A549 (cell line): Measurements from ENCODE around the gene WHRN. TPM values are rescaled to one million over a fixed set of nuclear protein-coding genes. Genes with fewer than 3 reads are reported as not detected.
A peak's percentile ranks its signal among the peaks of the same experiment; 100 is the strongest.

Experiments
- ATAC-seq, 2 experiments: fragments of 200-7000 bp in 1 of 2; fragments of >200 bp in 1 of 2; cut with Nextera tagmentation in 1 of 2; cut with Tn5 transposase in 1 of 2; 3 replicates each; pipeline versions ENCODE4 v1.8.0 to v1.9.1; 2018 to 2020; ENCODE audit warnings: mild to moderate bottlenecking in 1 of 2, moderate library complexity in 1 of 2
- CTCF ChIA-PET: fragments of 300-600 bp; sonication (Branson Sonifier 250); formaldehyde crosslinking; extraction: SDS; loops from one replicate; lab custom pipeline; 2021; ENCODE audit warnings: antibody characterized with exemption, inconsistent platforms; lab: Yijun Ruan, JAX
- POLR2A ChIA-PET: fragments of 350-600 bp; formaldehyde crosslinking; extraction: SDS; loops from one replicate; lab custom pipeline; 2021; ENCODE audit warnings: antibody characterized with exemption, inconsistent platforms; lab: Yijun Ruan, JAX
- DNase-seq, 2 experiments: peaks; one replicate each; pipeline versions ENCODE4 v3.0.0 to v3.0.0-alpha.2; 2011 to 2016; ENCODE audit warnings: low read depth in 1 of 2, low spot score in 1 of 2
- FAIRE-seq: peaks from 2 replicates; lab custom pipeline; 2011; peaks lifted over from hg19 to GRCh38; lab: Jason Lieb, UNC
- H3K27ac ChIP-seq, 2 experiments: fragments of >200 bp; sonication (Bioruptor Twin); formaldehyde crosslinking; 3 replicates each; pipeline ENCODE4 v1.5.1; 2016 to 2017
- H3K4me1 ChIP-seq: fragments of >200 bp; sonication (Bioruptor Twin); formaldehyde crosslinking; 3 replicates; pipeline ENCODE4 v1.6.1; 2016
- H3K4me2 ChIP-seq: fragments of >200 bp; sonication (Bioruptor Twin); formaldehyde crosslinking; 3 replicates; pipeline ENCODE4 v1.6.1; 2016
- H3K4me3 ChIP-seq: fragments of >200 bp; sonication (Bioruptor Twin); formaldehyde crosslinking; 3 replicates; pipeline ENCODE4 v1.5.1; 2016
- H3K9me3 ChIP-seq: fragments of >200 bp; sonication (Bioruptor Twin); formaldehyde crosslinking; 3 replicates; pipeline ENCODE4 v1.6.1; 2016
- CBX2 ChIP-seq: fragments of 200-600 bp; sonication (generic); IDR thresholded peaks from 2 replicates; pipeline ENCODE4 v1.6.1; 2016; ENCODE audit warnings: low read depth, mild to moderate bottlenecking, borderline replicate concordance
- CBX8 ChIP-seq: fragments of 200-600 bp; sonication (generic); IDR thresholded peaks from 2 replicates; pipeline ENCODE4 v1.6.1; 2016
- CHD4 ChIP-seq: fragments of 200-600 bp; sonication (generic); IDR thresholded peaks from 2 replicates; pipeline ENCODE4 v1.6.1; 2016; ENCODE audit warnings: antibody characterized with exemption, mild to moderate bottlenecking, borderline replicate concordance
- FOSB ChIP-seq: fragments of 250-450 bp; sonication (Bioruptor Pico); IDR thresholded peaks from 2 replicates; pipeline ENCODE4 v1.5.0; 2020; ENCODE audit warnings: mild to moderate bottlenecking, moderate library complexity
- FOSL2 ChIP-seq, 2 experiments: fragments of 450-650 bp in 1 of 2; fragments of >200 bp in 1 of 2; sonication (Bioruptor Twin) in 1 of 2; formaldehyde crosslinking; IDR thresholded peaks; 2 replicates each; pipeline versions ENCODE4 v1.5.0 to v1.6.1; 2016 to 2020; ENCODE audit warnings: mild to moderate bottlenecking in 1 of 2, moderate library complexity in 1 of 2
- HEYL ChIP-seq: fragments of 250-450 bp; sonication (Bioruptor Pico); IDR thresholded peaks from 2 replicates; pipeline ENCODE4 v1.8.0; 2021; ENCODE audit warnings: mild to moderate bottlenecking, moderate library complexity
- HOXA7 ChIP-seq: fragments of 250-450 bp; sonication (Bioruptor Pico); IDR thresholded peaks from 2 replicates; pipeline ENCODE4 v1.5.0; 2020; ENCODE audit warnings: mild to moderate bottlenecking, moderate library complexity
- HOXB5 ChIP-seq: fragments of 250-450 bp; sonication (Bioruptor Pico); IDR thresholded peaks from 2 replicates; pipeline ENCODE4 v1.5.0; 2020; ENCODE audit warnings: mild to moderate bottlenecking, moderate library complexity
- JUNB ChIP-seq: fragments of >200 bp; sonication (Bioruptor Twin); formaldehyde crosslinking; IDR thresholded peaks from 2 replicates; pipeline ENCODE4 v1.6.1; 2016
- KDM1A ChIP-seq: fragments of 200-600 bp; sonication (generic); IDR thresholded peaks from 2 replicates; pipeline ENCODE4 v1.6.1; 2016; ENCODE audit warnings: low read depth, mild to moderate bottlenecking
- MYC ChIP-seq: IDR thresholded peaks from 2 replicates; pipeline ENCODE4 v1.6.1; 2012; ENCODE audit warnings: mild to moderate bottlenecking, inconsistent platforms, low read length, improper control_type of control experiment, borderline replicate concordance
- RAD21 ChIP-seq, 2 experiments: fragments of >200 bp in 1 of 2; sonication (Bioruptor Twin) in 1 of 2; formaldehyde crosslinking in 1 of 2; IDR thresholded peaks in 1 of 2; conservative IDR thresholded peaks in 1 of 2; 2 replicates in 1 of 2; 3 replicates in 1 of 2; pipeline ENCODE4 v1.6.1; 2012 to 2018; ENCODE audit warnings: inconsistent platforms in 1 of 2
- SMC3 ChIP-seq: fragments of >200 bp; sonication (Bioruptor Twin); formaldehyde crosslinking; IDR thresholded peaks from 3 replicates; pipeline ENCODE4 v1.6.1; 2018; ENCODE audit warnings: inconsistent platforms
- ZFP36 ChIP-seq: fragments of 450-650 bp; IDR thresholded peaks from 2 replicates; pipeline ENCODE4 v1.6.1; 2014; ENCODE audit warnings: borderline replicate concordance; ENCODE audit not compliant: partially characterized antibody
- WGBS: methylation state at CpG from one replicate; pipeline ENCODE4 v1.1.6; 2017; ENCODE audit errors: missing lambda C conversion rate; 5-methylcytosine and 5-hydroxymethylcytosine counted together
- polyA plus RNA-seq, 4 experiments: library from polyadenylated mRNA; depleted of rRNA in 3 of 4; stranded (reverse); fragments of >200 nt; fragmentation: RNase III in 1 of 4; extraction: RNeasy Plus Mini Kit Qiagen cat#74134 plus additional on column Dnase treatment in 1 of 4; gene quantifications; 2 replicates in 3 of 4; 3 replicates in 1 of 4; pipeline ENCODE4 v1.2.3, GENCODE V29; 2011 to 2017
- TF ChIP-seq, protein P1 (sequence below): IDR thresholded peaks from 2 replicates; pipeline ENCODE4 v1.6.1; 2012; ENCODE audit warnings: low read depth, borderline replicate concordance
- TF ChIP-seq, protein P2 (sequence below): IDR thresholded peaks from 2 replicates; pipeline ENCODE4 v1.6.1; 2012
- TF ChIP-seq, protein P3 (sequence below): fragments of >200 bp; sonication (Bioruptor Twin); formaldehyde crosslinking; IDR thresholded peaks from 3 replicates; pipeline ENCODE4 v1.5.1; 2016

WHRN gene
- polyA plus RNA-seq, 2 of the 4 experiments (the other 2 are of a cell fraction) = 1.2 to 3.2 TPM

DNA sequence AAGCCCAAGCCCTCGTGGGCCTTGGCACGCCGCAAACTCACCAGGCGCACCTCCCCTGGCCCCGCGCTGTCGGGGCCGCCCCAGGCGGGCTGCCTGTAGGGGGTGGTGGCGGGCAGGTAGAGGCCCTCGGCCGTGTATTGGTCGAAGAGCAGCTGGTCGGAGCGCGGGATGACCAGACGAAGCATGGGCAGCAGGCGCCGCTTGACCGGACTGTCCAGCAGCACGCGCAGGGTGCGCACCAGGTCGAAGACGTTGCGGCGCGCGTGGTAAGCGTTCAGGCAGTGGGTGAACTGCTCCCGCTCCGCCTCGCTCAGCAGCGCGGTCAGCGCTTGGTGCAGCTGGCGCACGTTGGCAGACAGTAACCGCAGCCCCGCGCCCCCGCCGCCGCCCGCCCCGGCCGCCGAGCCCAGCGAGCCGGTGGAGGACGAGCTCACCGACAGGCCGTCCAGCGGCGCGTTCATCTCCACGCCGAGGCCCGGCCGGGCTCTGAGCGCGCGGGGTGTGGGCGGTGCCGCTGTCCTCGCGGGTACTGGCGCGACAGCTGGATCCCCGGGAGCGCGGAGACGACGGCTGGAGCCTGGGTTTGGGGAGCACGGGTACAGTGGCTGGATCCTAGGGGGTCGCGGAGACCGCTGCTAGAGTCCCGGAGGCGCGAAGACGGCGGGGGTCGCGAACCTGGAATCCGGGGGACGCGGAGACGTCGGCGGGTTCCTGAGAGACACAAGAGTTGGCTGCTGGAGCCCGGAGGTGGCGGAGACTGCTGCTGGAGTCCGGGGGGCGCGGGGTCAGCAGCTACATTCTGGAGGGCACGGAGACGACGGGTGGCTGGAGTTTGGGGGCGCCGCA is 709 bp downstream of the WHRN start:
- TF ChIP-seq FOSL2 (IDR thresholded peaks at IDR 0.05) = no peak
- no peak for TF ChIP-seq FOSL2 (CRISPR knock-in tag; IDR thresholded peaks at IDR 0.05)
- TF ChIP-seq, protein P1, sequence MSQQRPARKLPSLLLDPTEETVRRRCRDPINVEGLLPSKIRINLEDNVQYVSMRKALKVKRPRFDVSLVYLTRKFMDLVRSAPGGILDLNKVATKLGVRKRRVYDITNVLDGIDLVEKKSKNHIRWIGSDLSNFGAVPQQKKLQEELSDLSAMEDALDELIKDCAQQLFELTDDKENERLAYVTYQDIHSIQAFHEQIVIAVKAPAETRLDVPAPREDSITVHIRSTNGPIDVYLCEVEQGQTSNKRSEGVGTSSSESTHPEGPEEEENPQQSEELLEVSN = peak; percentile 91
- no peak for TF ChIP-seq JUNB
- TF ChIP-seq HEYL (CRISPR knock-in tag) = no peak
- peak; percentile 33 to 55; a peak in 4 of 5 replicates for TF ChIP-seq RAD21 (conservative IDR thresholded peaks at IDR 0.05 in 1 of 2, IDR thresholded peaks at IDR 0.05 in 1 of 2)
- TF ChIP-seq SMC3 = peak; percentile 28; the same call in 2 of the 3 replicates
- TF ChIP-seq CHD4 = no peak
- TF ChIP-seq, protein P2, sequence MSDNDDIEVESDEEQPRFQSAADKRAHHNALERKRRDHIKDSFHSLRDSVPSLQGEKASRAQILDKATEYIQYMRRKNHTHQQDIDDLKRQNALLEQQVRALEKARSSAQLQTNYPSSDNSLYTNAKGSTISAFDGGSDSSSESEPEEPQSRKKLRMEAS = peak; percentile 79
- no peak for TF ChIP-seq HOXB5 (CRISPR knock-in tag)
- TF ChIP-seq CBX8 = no peak
- no peak for TF ChIP-seq MYC
- TF ChIP-seq, protein P3, sequence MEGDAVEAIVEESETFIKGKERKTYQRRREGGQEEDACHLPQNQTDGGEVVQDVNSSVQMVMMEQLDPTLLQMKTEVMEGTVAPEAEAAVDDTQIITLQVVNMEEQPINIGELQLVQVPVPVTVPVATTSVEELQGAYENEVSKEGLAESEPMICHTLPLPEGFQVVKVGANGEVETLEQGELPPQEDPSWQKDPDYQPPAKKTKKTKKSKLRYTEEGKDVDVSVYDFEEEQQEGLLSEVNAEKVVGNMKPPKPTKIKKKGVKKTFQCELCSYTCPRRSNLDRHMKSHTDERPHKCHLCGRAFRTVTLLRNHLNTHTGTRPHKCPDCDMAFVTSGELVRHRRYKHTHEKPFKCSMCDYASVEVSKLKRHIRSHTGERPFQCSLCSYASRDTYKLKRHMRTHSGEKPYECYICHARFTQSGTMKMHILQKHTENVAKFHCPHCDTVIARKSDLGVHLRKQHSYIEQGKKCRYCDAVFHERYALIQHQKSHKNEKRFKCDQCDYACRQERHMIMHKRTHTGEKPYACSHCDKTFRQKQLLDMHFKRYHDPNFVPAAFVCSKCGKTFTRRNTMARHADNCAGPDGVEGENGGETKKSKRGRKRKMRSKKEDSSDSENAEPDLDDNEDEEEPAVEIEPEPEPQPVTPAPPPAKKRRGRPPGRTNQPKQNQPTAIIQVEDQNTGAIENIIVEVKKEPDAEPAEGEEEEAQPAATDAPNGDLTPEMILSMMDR = peak; percentile 38; the same call in 2 of the 3 replicates
- TF ChIP-seq FOSB = no peak
- H3K4me1 ChIP-seq = peaks cover 27% of the 10 kb centered on the region
- H3K9me3 ChIP-seq = no peaks in the 10 kb centered on the region
- H3K27ac ChIP-seq = peak overlapping the region; percentile 65 to 88
- peak overlapping the region; percentile 99 for H3K4me2 ChIP-seq
- POLR2A ChIA-PET = interaction anchor here (0.6 to 5.8 kb wide), 3 partner anchors 21 to 107 kb away, joined by 3 to 45 read pairs (median 3); partner anchors contain the start of genes ATP6V1G1 and TMEM268
- 29% methylated on average over 26 of the region's 101 CpGs for WGBS
- FAIRE-seq (no peak), DNase-seq (peak; percentile 60 to 64), ATAC-seq (peak; percentile 54 to 64)
- H3K4me3 ChIP-seq = peak overlapping the region; percentile 77
- CTCF ChIA-PET = interaction anchor here (0.6 to 10.7 kb wide), 34 partner anchors 9 to 510 kb away, joined by 3 to 104 read pairs (median 3); partner anchors contain the start of gene ATP6V1G1

DNA sequence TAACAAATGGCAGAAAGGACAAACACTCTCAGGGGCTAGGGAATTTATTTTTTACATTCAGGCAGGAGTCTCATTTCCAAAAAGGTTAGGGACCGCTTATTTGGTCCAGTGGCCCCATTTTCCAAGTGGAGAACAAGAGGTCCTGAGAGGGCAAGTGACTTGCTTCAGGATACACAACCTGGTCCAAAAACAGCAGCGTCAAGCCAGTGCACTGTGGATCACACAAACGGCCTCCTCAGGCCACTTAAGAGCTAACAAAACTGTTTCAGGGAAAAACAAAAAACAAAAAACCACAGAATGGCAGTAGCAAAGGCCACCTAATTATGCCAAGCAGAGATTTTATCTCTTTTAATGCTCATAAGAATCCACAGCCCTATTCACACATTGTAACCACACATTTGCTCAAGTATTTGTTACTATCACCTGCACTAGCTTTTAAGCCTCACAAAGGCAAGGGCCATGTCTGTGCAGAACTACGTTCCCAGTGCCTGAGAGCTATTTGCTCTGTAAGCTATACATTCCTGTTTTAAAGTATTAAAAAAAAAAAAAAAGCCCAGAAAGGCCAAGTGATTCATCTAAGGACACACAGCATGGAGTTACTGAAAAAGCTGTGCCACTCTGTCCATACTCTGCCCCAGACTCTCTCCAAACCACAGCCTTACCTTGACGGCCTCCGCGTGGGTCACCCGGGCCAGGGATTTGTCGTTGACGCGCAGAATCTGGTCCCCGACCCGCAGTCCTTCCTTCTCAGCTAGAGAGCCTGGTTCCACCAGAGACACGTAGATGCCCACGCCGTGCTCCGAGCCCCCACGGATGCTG is 1.5 kb downstream of the WHRN start:
- 85% methylated on average over 18 of the region's 18 CpGs for WGBS
- peak; percentile 77; the same call in 1 of the 2 replicates for TF ChIP-seq KDM1A
- no peak for TF ChIP-seq CBX2
- TF ChIP-seq HOXA7 = no peak
- TF ChIP-seq ZFP36 = peak; percentile 52
- peak overlapping the region; percentile 99 for H3K4me2 ChIP-seq
- ChIA-PET CTCF (interaction anchor here (0.7 to 10.7 kb wide), 25 partner anchors 8 to 511 kb away, joined by 3 to 104 read pairs (median 4); partner anchors contain the start of gene ATP6V1G1), POLR2A (interaction anchor here (1.1 to 5.8 kb wide), 2 partner anchors 21 to 84 kb away, joined by 3 to 45 read pairs; partner anchors contain the start of gene ATP6V1G1)
- no peaks in the 10 kb centered on the region for H3K9me3 ChIP-seq
- H3K4me3 ChIP-seq = peak overlapping the region; percentile 77; the same call in 1 of the 3 replicates
- DNase-seq (no peak), FAIRE-seq (no peak), ATAC-seq (no peak)
- no peak overlapping the region for H3K27ac ChIP-seq
- peaks cover 27% of the 10 kb centered on the region for H3K4me1 ChIP-seq
